Hepatic stellate cell (primary cell): ENCODE measurements around the gene SETD1B.
"Not testable (repeated sequence)": the region's sequence is repeated elsewhere in the genome, so short reads cannot be mapped to it uniquely, and the experiment has no call there.

Experiments used
- DNase-seq: peaks from one replicate; pipeline ENCODE4 v3.0.0; 2011; ENCODE audit warnings: low spot score

The SETD1B gene

GRCh38 chr12:121780429-121780828 is 23.4 kb upstream of the SETD1B start:
- DNase-seq: no peak

GRCh38 chr12:121781484-121781997 is 22.3 kb upstream of the SETD1B start:
- DNase-seq: no peak

- no peak for DNase-seq
Observed at GRCh38 chr12:121781998-121782979, 21.5 kb upstream of the SETD1B start.

- DNase-seq: no peak
Observed at GRCh38 chr12:121783766-121784165, 20.0 kb upstream of the SETD1B start.

- DNase-seq: no peak
Observed at GRCh38 chr12:121784460-121784859, 19.3 kb upstream of the SETD1B start.

GRCh38 chr12:121786440-121786825 is 17.4 kb upstream of the SETD1B start:
- peak; percentile 72 for DNase-seq

GRCh38 chr12:121787063-121788025 is 16.5 kb upstream of the SETD1B start:
- DNase-seq: no peak

GRCh38 chr12:121788176-121788818 is 15.5 kb upstream of the SETD1B start:
- no peak for DNase-seq

- no peak for DNase-seq
Observed at GRCh38 chr12:121789233-121789781, 14.5 kb upstream of the SETD1B start.

GRCh38 chr12:121789800-121790728 is 13.7 kb upstream of the SETD1B start:
- no peak for DNase-seq

- not testable (repeated sequence) for DNase-seq
Observed at GRCh38 chr12:121790785-121791184, 13.0 kb upstream of the SETD1B start.

GRCh38 chr12:121791671-121792551 is 11.9 kb upstream of the SETD1B start:
- DNase-seq: no peak

GRCh38 chr12:121792607-121793439 is 11.0 kb upstream of the SETD1B start:
- DNase-seq: no peak

- DNase-seq: no peak
Observed at GRCh38 chr12:121793440-121793837, 10.4 kb upstream of the SETD1B start, which contains the start of gene RHOF. RHOF (minus strand) TSS chr12:121793688; CDS start chr12:121793633, 55 bp downstream.

GRCh38 chr12:121793838-121794533 is 9.8 kb upstream of the SETD1B start:
- peak; percentile 91 for DNase-seq

- no peak for DNase-seq
Observed at GRCh38 chr12:121794534-121795033, 9.2 kb upstream of the SETD1B start.
